SK-N-SH (cell line): ENCODE data around the gene MARCHF11. TPM values are rescaled to one million over a fixed set of nuclear protein-coding genes. Genes with fewer than 3 reads are reported as not detected.

Source experiments
- CTCF ChIA-PET: fragments of 300-600, 350-600 bp; formaldehyde crosslinking; extraction: SDS; loops from one replicate; lab custom pipeline; 2021; lab: Yijun Ruan, JAX
- POLR2A ChIA-PET: fragments of 350-600 bp; sonication (Branson Sonifier 250); formaldehyde crosslinking; extraction: SDS; loops from one replicate; lab custom pipeline; 2020; ENCODE audit warnings: antibody characterized with exemption, inconsistent platforms; lab: Yijun Ruan, JAX
- DNase-seq: peaks from one replicate; pipeline ENCODE4 v3.0.0; 2012
- H2AFZ ChIP-seq: fragments of 200-600 bp; sonication (generic); 2 replicates; pipeline ENCODE4 v1.8.1; 2016; ENCODE audit warnings: antibody characterized with exemption, mild to moderate bottlenecking, low read depth
- H3F3A ChIP-seq: fragments of 200-600 bp; sonication (generic); replicated peaks from 2 replicates; pipeline ENCODE3; 2016; ENCODE audit warnings: antibody characterized with exemption, mild to moderate bottlenecking; ENCODE audit not compliant: insufficient read depth
- H3K27ac ChIP-seq, 2 experiments: fragments of 200-500 bp in 1 of 2; fragments of 200-600 bp in 1 of 2; sonication (Bioruptor generic) in 1 of 2; sonication (generic), shearing (Covaris generic) in 1 of 2; 2 replicates each; pipeline versions ENCODE4 v1.5.1 to v1.6.1; 2014 to 2016; ENCODE audit warnings: low read depth in 2 of 2, inconsistent platforms in 1 of 2, low read length in 1 of 2, mild to moderate bottlenecking in 1 of 2, mixed read lengths in 1 of 2
- H3K27me3 ChIP-seq: fragments of 200-600 bp; sonication (generic), shearing (Covaris generic); 2 replicates; pipeline ENCODE4 v1.6.1; 2016; ENCODE audit warnings: mixed run types; ENCODE audit not compliant: insufficient read depth
- H3K36me3 ChIP-seq, 2 experiments: fragments of 200-500 bp in 1 of 2; fragments of 200-600 bp in 1 of 2; sonication (Bioruptor generic) in 1 of 2; sonication (generic) in 1 of 2; replicated peaks in 1 of 2; 2 replicates each; pipeline versions ENCODE3 to v1.5.1; 2014 to 2016; ENCODE audit warnings: low read length in 1 of 2, mild to moderate bottlenecking in 1 of 2; ENCODE audit not compliant: insufficient read depth in 2 of 2, control insufficient read depth in 1 of 2
- H3K4me1 ChIP-seq, 2 experiments: fragments of 200-500 bp in 1 of 2; fragments of 200-600 bp in 1 of 2; sonication (Bioruptor generic) in 1 of 2; sonication (generic), shearing (Covaris generic) in 1 of 2; 2 replicates each; pipeline versions ENCODE4 v1.5.1 to v1.6.1; 2014 to 2016; ENCODE audit warnings: low read depth in 1 of 2, low read length in 1 of 2, mixed run types in 1 of 2; ENCODE audit not compliant: insufficient read depth in 2 of 2, control insufficient read depth in 1 of 2
- H3K4me2 ChIP-seq: fragments of 200-600 bp; sonication (generic), shearing (Covaris generic); 2 replicates; pipeline ENCODE4 v1.6.1; 2017; ENCODE audit warnings: mixed run types
- H3K4me3 ChIP-seq, 2 experiments: fragments of 200-500 bp in 1 of 2; fragments of 200-600 bp in 1 of 2; sonication (Bioruptor generic) in 1 of 2; sonication (generic), shearing (Covaris generic) in 1 of 2; 2 replicates each; pipeline versions ENCODE4 v1.5.1 to v1.8.1; 2014 to 2016; ENCODE audit warnings: low read depth in 2 of 2, inconsistent platforms in 1 of 2, low read length in 1 of 2, mild to moderate bottlenecking in 1 of 2, mixed read lengths in 1 of 2, moderate library complexity in 1 of 2
- H3K79me2 ChIP-seq: fragments of 200-600 bp; sonication (generic); 2 replicates; pipeline ENCODE4 v1.8.1; 2017; ENCODE audit warnings: mild to moderate bottlenecking; ENCODE audit not compliant: insufficient read depth
- H3K9ac ChIP-seq: fragments of 200-600 bp; sonication (generic); 2 replicates; pipeline ENCODE4 v1.6.1; 2017; ENCODE audit warnings: mixed run types
- H3K9me2 ChIP-seq: fragments of 200-600 bp; sonication (generic); 2 replicates; pipeline ENCODE4 v1.6.1; 2017; ENCODE audit warnings: mixed run types
- H3K9me3 ChIP-seq: fragments of 200-600 bp; sonication (generic); 2 replicates; pipeline ENCODE4 v1.6.1; 2017; ENCODE audit warnings: mixed run types, mild to moderate bottlenecking, moderate library complexity
- H4K20me1 ChIP-seq: fragments of 200-600 bp; sonication (generic); 2 replicates; pipeline ENCODE4 v1.6.1; 2017; ENCODE audit warnings: mild to moderate bottlenecking, mixed run types; ENCODE audit not compliant: insufficient read depth
- CHD2 ChIP-seq: fragments of 150-350 bp; IDR thresholded peaks from 2 replicates; pipeline ENCODE4 v1.6.1; 2018; ENCODE audit warnings: low read length; ENCODE audit not compliant: partially characterized antibody
- CTCF ChIP-seq: fragments of 200-600 bp; sonication (generic); IDR thresholded peaks from 2 replicates; pipeline ENCODE4 v1.6.1; 2017; ENCODE audit warnings: antibody characterized with exemption, mild to moderate bottlenecking, moderate library complexity
- FOXJ3 ChIP-seq: sonication (generic); formaldehyde crosslinking; IDR thresholded peaks from 2 replicates; pipeline ENCODE4 v1.5.1; 2020; ENCODE audit warnings: mild to moderate bottlenecking, missing genetic modification reagents
- FOXM1 ChIP-seq: IDR thresholded peaks from 2 replicates; pipeline ENCODE4 v1.4.0; 2012; ENCODE audit warnings: low read depth, mild to moderate bottlenecking
- JUND ChIP-seq: IDR thresholded peaks from 2 replicates; pipeline ENCODE4 v1.4.0; 2012
- NFIC ChIP-seq: IDR thresholded peaks from 2 replicates; pipeline ENCODE4 v1.4.0; 2012; ENCODE audit warnings: borderline replicate concordance
- PBX3 ChIP-seq: IDR thresholded peaks from 2 replicates; pipeline ENCODE4; 2012
- RFX5 ChIP-seq: IDR thresholded peaks from 2 replicates; pipeline ENCODE4 v1.6.1; 2012; ENCODE audit warnings: mild to moderate bottlenecking, improper control_type of control experiment, low read length
- SIN3A ChIP-seq: IDR thresholded peaks from 2 replicates; pipeline ENCODE4 v1.6.1; 2012; ENCODE audit warnings: low read depth, mild to moderate bottlenecking, low read length, moderate library complexity, borderline replicate concordance
- SMC3 ChIP-seq: IDR thresholded peaks from 2 replicates; pipeline ENCODE4 v1.6.1; 2012; ENCODE audit warnings: low read depth, low read length, improper control_type of control experiment
- USF1 ChIP-seq: IDR thresholded peaks from 2 replicates; pipeline ENCODE4 v1.4.0; 2012; ENCODE audit warnings: low read depth, borderline replicate concordance
- ZBTB33 ChIP-seq: IDR thresholded peaks from 2 replicates; pipeline ENCODE4 v1.4.0; 2012; ENCODE audit warnings: low read depth, borderline replicate concordance
- WGBS: methylation state at CpG from one replicate; pipeline ENCODE4 v1.1.6; 2017; ENCODE audit warnings: low lambda C conversion rate; 5-methylcytosine and 5-hydroxymethylcytosine counted together
- polyA plus RNA-seq, 3 experiments: library from polyadenylated mRNA; depleted of rRNA; stranded (reverse); fragments of >200 nt; gene quantifications; 2 replicates each; pipeline ENCODE4 v1.2.3, GENCODE V29; 2012

MARCHF11 gene
- polyA plus RNA-seq, 1 of the 3 experiments (the other 2 are of a cell fraction) = 1.7 TPM

GRCh38 chr5:16180789-16181082 is 1.1 kb upstream of the MARCHF11 start:
- no peak for DNase-seq
- Histone ChIP-seq H4K20me1 (no peaks in the 10 kb centered on the region), H3K79me2 (no peaks in the 10 kb centered on the region), H3K4me3 (peak overlapping the region in 1 of 2 experiments; percentile 56; a peak in 2 of 4 replicates), H3K27ac (peak overlapping the region in 1 of 2 experiments; percentile 96; a peak in 1 of 4 replicates), H3K36me3 (peaks cover 0 to 12% of the 10 kb centered on the region in 2 experiments), H3K4me1 (peaks cover 0 to 9% of the 10 kb centered on the region in 2 experiments; a peak in 2 of 4 replicates), H3K9ac (no peak overlapping the region), H3K9me3 (no peaks in the 10 kb centered on the region), H3K27me3 (peaks cover 6% of the 10 kb centered on the region; the same call in 1 of the 2 replicates), H3K9me2 (no peaks in the 10 kb centered on the region), H2AFZ (no peak overlapping the region), H3K4me2 (no peak overlapping the region), H3F3A (no peaks in the 10 kb centered on the region)
- ChIA-PET POLR2A (interaction anchor here (1.6 to 2.3 kb wide), 2 partner anchors 29 to 277 kb away, joined by 5 to 10 read pairs; no protein-coding TSS in a partner anchor), CTCF (interaction anchor here (1.3 to 10.6 kb wide), 4 partner anchors 10 to 275 kb away, joined by 3 to 96 read pairs (median 21); no protein-coding TSS in a partner anchor)
- TF ChIP-seq ZBTB33 (no peak), JUND (no peak), RFX5 (no peak), NFIC (no peak), USF1 (no peak), SIN3A (no peak), CHD2 (no peak), FOXM1 (no peak), SMC3 (no peak), PBX3 (no peak), CTCF (no peak), FOXJ3 (no peak)
- 69% methylated on average over 7 of the region's 7 CpGs for WGBS
